SHP77 treated with DMSO at 0.1 percent for 48 hours (cell line): Measurements from ENCODE around the gene PLEKHH3.
"Not testable (repeated sequence)": the region's sequence is repeated elsewhere in the genome, so short reads cannot be mapped to it uniquely, and the experiment has no call there.

Experiments
- DNase-seq: peaks from one replicate; lab custom pipeline; 2025; lab: John Stamatoyannopoulos, UW

The PLEKHH3 gene

GRCh38 chr17:42672038-42672437 is 4.8 kb downstream of the PLEKHH3 start:
- DNase-seq, result no peak

GRCh38 chr17:42670789-42671657 is 5.8 kb downstream of the PLEKHH3 start:
- no peak for DNase-seq

- DNase-seq, result no peak
Measured at GRCh38 chr17:42669977-42670788, 6.6 kb downstream of the PLEKHH3 start.

GRCh38 chr17:42669705-42669976 is 7.2 kb downstream of the PLEKHH3 start:
- no peak for DNase-seq

GRCh38 chr17:42667088-42667951 is 9.5 kb downstream of the PLEKHH3 start:
- peak; percentile 15 for DNase-seq

GRCh38 chr17:42666126-42666525 is 10.7 kb downstream of the PLEKHH3 start:
- not testable (repeated sequence) for DNase-seq

- no peak for DNase-seq
Measured at GRCh38 chr17:42665581-42666001, 11.2 kb downstream of the PLEKHH3 start.

GRCh38 chr17:42660692-42661345 is 16.0 kb downstream of the PLEKHH3 start:
- DNase-seq, result no peak

GRCh38 chr17:42659932-42660274 is 16.9 kb downstream of the PLEKHH3 start:
- not testable (repeated sequence) for DNase-seq

- peak; percentile 87 for DNase-seq
Measured at GRCh38 chr17:42659079-42659931, 17.5 kb downstream of the PLEKHH3 start, which contains the start of gene TUBG2. TSS of gene TUBG2 (plus strand) at chr17:42659284. CDS start at chr17:42659504, 220 bp downstream.

GRCh38 chr17:42657824-42658588 is 18.8 kb downstream of the PLEKHH3 start:
- DNase-seq, result no peak

- no peak for DNase-seq
Measured at GRCh38 chr17:42655528-42655927, 21.3 kb downstream of the PLEKHH3 start.

- DNase-seq, result no peak
Measured at GRCh38 chr17:42653179-42654124, 23.3 kb downstream of the PLEKHH3 start.

GRCh38 chr17:42651392-42651791 is 25.4 kb downstream of the PLEKHH3 start:
- no peak for DNase-seq

- no peak for DNase-seq
Measured at GRCh38 chr17:42647778-42648177, 29.0 kb downstream of the PLEKHH3 start.

- no peak for DNase-seq
Measured at GRCh38 chr17:42642336-42642735, 34.5 kb downstream of the PLEKHH3 start.

- DNase-seq, result no peak
Measured at GRCh38 chr17:42640121-42640520, 36.7 kb downstream of the PLEKHH3 start.

- DNase-seq, result no peak
Measured at GRCh38 chr17:42639525-42640113, 37.2 kb downstream of the PLEKHH3 start.
